ENCODE data around the gene ANKK1. TPM values are rescaled to one million over a fixed set of nuclear protein-coding genes. Genes with fewer than 3 reads are reported as not detected.

The ANKK1 gene
- total RNA-seq, 1 donor from 2014 or later, result 1.5 TPM

DNA sequence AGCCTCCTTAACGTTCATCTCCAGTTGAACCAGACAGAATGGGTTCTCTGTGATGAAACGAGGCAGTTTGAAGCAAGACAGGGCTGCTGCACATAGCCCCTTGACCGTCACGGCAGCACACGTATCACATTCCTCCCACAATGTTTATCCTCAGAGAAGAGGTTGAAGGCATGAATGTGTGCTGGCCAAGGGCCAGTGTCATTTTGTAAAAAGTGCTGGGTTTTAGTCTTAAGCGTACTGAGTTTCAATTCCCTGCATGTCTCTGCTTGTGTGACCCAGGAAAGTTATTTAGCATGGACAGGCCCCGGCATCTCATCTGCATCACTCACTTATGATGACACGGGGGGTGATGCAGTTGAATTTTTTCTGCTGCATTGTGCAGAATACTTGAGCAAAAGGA, 41.6 kb upstream of the ANKK1 start:
- H3K27ac ChIP-seq, result no peak overlapping the region
- peaks cover 0 to 33% of the 10 kb centered on the region in 2 donors for H3K36me3 ChIP-seq
- no peak for DNase-seq (ENCODE audit: extremely low spot score in 2 of 2)
- TF ChIP-seq POLR2AphosphoS5 (IDR thresholded peaks at IDR 0.05; ENCODE audit: insufficient read depth in 1 of 2, low read depth in 1 of 2) (no peak), POLR2A (IDR thresholded peaks at IDR 0.05) (no peak), CTCF (IDR thresholded peaks at IDR 0.05) (no peak)
- intact Hi-C loops (cut with DNase I), result no loop called here
- H3K4me3 ChIP-seq, result no peak overlapping the region
- H3K4me1 ChIP-seq, result no peaks in the 10 kb centered on the region
- no peaks in the 10 kb centered on the region for H3K9me3 ChIP-seq
- no peaks in the 10 kb centered on the region for H3K27me3 ChIP-seq

- TF ChIP-seq POLR2AphosphoS5 (IDR thresholded peaks at IDR 0.05; ENCODE audit: insufficient read depth in 1 of 2, low read depth in 1 of 2), result no peak
- TF ChIP-seq CTCF (IDR thresholded peaks at IDR 0.05), result no peak
- no peak for TF ChIP-seq POLR2A (IDR thresholded peaks at IDR 0.05)
- Histone ChIP-seq H3K27ac (no peak overlapping the region), H3K9me3 (no peaks in the 10 kb centered on the region), H3K27me3 (no peaks in the 10 kb centered on the region), H3K4me1 (no peaks in the 10 kb centered on the region), H3K36me3 (peaks cover 0 to 28% of the 10 kb centered on the region in 2 donors), H3K4me3 (no peak overlapping the region)
- DNase-seq (ENCODE audit: extremely low spot score in 2 of 2), result no peak
- intact Hi-C loops (cut with DNase I), result no loop called here
Measured at GRCh38 chr11:113349528-113349927, 38.1 kb upstream of the ANKK1 start.

DNA sequence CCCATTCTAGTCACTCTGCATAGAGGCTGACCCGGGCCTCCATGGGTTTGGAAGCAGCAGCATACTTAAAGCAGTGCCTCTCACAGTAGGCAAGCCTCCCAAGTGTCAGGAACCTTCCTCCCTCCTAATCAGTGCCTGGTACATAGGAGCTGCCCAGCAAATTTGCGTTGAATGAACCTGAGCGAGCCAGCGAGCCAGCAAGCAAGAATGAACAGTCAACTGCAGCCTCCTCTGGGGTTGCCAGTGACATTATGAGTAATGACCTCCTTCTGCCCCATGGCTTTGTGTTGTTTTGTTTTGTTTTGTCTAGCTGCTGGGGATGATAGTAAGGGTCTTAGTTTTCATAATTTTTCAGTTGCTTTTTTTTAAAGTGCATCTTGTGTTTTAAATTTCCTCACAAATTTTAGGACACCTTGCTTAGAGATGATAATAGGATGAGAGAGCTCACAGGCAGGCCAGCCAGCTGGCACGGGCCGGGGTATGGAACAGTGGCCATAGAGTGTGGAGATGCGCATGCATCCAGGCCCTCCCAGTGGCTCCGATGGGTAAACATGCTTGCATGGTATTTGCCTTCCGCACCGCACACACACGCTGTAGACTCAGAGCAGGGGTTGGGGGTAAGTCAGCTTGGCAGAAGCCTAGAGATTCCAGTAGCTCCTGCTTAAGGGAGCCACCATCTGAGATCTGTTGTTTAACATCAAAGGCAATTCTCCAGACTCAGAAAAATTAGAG, 37.1 kb upstream of the ANKK1 start:
- intact Hi-C loops (cut with DNase I), result no loop called here
- H3K27ac ChIP-seq, result no peak overlapping the region
- no peak for DNase-seq (ENCODE audit: extremely low spot score in 2 of 2)

GRCh38 chr11:113351068-113351450, 36.5 kb upstream of the ANKK1 start:
- intact Hi-C loops (cut with DNase I), result no loop called here
- peaks cover 0 to 38% of the 10 kb centered on the region in 2 donors for H3K36me3 ChIP-seq
- H3K9me3 ChIP-seq, result peaks cover 10% of the 10 kb centered on the region
- no peak for TF ChIP-seq CTCF (IDR thresholded peaks at IDR 0.05)
- TF ChIP-seq POLR2A (IDR thresholded peaks at IDR 0.05), result no peak
- no peak for TF ChIP-seq POLR2AphosphoS5 (IDR thresholded peaks at IDR 0.05; ENCODE audit: insufficient read depth in 1 of 2, low read depth in 1 of 2)
- H3K4me1 ChIP-seq, result no peaks in the 10 kb centered on the region
- DNase-seq (ENCODE audit: extremely low spot score in 2 of 2), result no peak
- H3K27ac ChIP-seq, result no peak overlapping the region
- no peaks in the 10 kb centered on the region for H3K27me3 ChIP-seq
- H3K4me3 ChIP-seq, result no peak overlapping the region

More for the DNA sequence above, 37.1 kb upstream of the ANKK1 start:
- Histone ChIP-seq H3K9me3 (peaks cover 4% of the 10 kb centered on the region), H3K4me3 (no peak overlapping the region), H3K36me3 (peaks cover 0 to 36% of the 10 kb centered on the region in 2 donors), H3K27me3 (no peaks in the 10 kb centered on the region), H3K4me1 (no peaks in the 10 kb centered on the region)
- TF ChIP-seq CTCF (IDR thresholded peaks at IDR 0.05) (no peak), POLR2A (IDR thresholded peaks at IDR 0.05) (no peak), POLR2AphosphoS5 (IDR thresholded peaks at IDR 0.05; ENCODE audit: insufficient read depth in 1 of 2, low read depth in 1 of 2) (no peak)

DNA sequence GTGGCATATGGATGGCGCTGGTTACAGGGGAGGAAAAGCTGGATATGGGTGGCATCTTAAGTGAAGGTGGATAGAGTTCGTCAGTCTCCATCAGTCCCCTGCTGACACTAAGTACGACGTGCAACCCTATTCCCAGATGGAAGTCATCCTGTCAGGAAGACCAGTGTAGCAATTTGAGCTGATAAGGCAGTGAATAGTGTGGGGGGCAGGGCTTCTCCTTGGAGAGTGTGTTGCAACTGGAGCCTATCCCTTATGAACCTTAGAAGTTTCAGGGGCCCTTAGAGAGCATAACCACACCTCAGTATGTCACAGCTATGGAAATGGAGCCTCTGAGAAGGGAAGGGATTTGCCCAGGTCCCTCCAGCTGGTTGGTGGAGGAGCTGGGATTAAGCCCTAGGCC, 36.1 kb upstream of the ANKK1 start:
- intact Hi-C loops (cut with DNase I), result no loop called here
- no peaks in the 10 kb centered on the region for H3K27me3 ChIP-seq
- H3K36me3 ChIP-seq, result peaks cover 0 to 42% of the 10 kb centered on the region in 2 donors
- H3K9me3 ChIP-seq, result peaks cover 10% of the 10 kb centered on the region
- H3K4me3 ChIP-seq, result no peak overlapping the region
- H3K27ac ChIP-seq, result no peak overlapping the region
- no peaks in the 10 kb centered on the region for H3K4me1 ChIP-seq
- DNase-seq (ENCODE audit: extremely low spot score in 2 of 2), result no peak
- TF ChIP-seq POLR2AphosphoS5 (IDR thresholded peaks at IDR 0.05; ENCODE audit: insufficient read depth in 1 of 2, low read depth in 1 of 2) (no peak), CTCF (IDR thresholded peaks at IDR 0.05) (no peak), POLR2A (IDR thresholded peaks at IDR 0.05) (no peak)

Data from vagina (tissue), 2 donors.